Activated CD4-positive, alpha-beta T cell treated with anti-CD3 and anti-CD28 coated beads for 48 hours (primary cell): ENCODE data around the gene AP2A2.
A peak's percentile ranks its signal among the peaks of the same experiment; 100 is the strongest.

Experiments used
- DNase-seq: peaks from one replicate; pipeline ENCODE4 v3.0.0-alpha.2; 2020

AP2A2 gene

DNA sequence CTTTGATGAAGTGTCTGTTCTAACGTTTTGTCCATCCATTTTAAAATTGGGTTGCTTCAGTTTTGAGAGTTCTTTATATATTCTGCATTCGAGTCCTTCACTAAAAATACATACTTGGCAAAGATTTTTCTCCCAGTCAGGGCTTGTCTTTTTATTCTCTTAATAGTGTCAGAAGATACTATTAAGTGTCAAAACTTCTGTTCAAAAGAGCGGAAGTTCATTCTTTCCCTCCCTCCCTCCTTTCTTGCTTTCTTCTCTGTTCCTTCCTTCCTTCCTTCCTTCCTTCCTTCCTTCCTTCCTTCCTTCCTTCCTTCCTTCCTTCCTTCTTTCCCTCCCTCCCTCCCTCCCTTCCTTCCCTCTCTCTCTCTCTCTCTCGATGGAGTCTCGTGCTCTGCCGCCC is 118.5 kb downstream of the AP2A2 start:
- DNase-seq = no peak

- DNase-seq = no peak
These were observed 122.0 kb downstream of the AP2A2 start for GRCh38 chr11:1047595-1048156.

DNA sequence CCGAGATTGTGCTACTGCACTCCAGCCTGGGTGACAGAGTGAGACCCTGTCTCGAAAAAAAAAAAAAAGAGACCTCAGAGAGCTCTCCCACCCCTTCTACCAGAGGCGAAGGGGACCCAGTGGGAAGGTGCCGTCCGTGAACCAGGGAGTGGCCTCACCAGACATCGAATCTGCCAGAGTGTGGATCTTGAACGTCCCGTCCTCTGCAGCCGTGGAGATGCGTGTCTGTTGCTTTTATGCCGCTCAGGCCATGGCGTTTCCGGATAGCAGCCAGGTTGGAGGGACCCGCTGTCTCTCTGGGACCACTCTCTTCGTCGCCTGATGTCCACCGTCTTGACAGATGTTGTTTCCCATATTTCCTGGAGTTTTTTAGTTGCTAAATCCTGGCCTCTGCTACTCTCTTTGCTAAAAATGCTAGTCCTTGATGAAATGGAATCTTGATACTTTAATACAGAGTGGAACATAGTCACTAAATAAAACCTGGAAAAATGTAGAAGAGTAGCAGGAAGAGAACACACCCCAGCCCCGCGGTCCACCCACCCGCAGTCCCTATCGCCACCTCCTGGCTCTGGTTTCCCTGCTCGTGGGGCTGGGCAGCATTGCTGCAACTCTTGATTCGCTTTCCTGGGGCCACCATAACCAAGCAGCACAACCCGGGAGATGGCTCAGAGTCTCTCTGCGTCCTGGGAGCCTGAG is 122.9 kb downstream of the AP2A2 start:
- DNase-seq = no peak

GRCh38 chr11:1049071-1049405 is 123.4 kb downstream of the AP2A2 start:
- DNase-seq = no peak

DNA sequence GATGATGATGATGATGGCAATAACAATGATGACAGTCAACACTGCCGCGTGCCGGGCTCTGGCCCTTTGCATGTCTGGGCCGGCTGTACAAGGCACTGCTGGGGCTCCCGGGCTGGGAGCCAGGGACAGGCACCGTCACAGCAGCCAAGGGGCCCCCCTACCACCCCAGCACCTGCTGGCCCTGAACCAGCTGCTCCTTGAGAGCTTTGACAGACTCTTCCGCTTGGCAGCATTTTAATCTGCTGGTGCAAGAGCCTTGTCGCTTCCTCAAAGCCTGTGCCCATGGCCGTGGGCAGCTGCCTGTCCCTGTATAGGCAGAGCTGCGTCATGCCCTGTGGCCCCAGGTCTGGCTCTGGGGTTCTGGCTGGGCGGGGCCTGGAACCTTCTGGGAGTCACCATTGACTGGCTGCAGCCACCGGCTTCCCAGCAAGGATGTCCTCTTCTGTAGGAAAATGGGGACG is 123.8 kb downstream of the AP2A2 start:
- no peak for DNase-seq

GRCh38 chr11:1049911-1050580 is 124.4 kb downstream of the AP2A2 start:
- DNase-seq = no peak

GRCh38 chr11:1050581-1051355 is 125.1 kb downstream of the AP2A2 start:
- DNase-seq = peak; percentile 84

- DNase-seq = no peak
These were observed 125.9 kb downstream of the AP2A2 start for GRCh38 chr11:1051356-1052132.

- DNase-seq = no peak
These were observed 126.7 kb downstream of the AP2A2 start for GRCh38 chr11:1052133-1053011.

DNA sequence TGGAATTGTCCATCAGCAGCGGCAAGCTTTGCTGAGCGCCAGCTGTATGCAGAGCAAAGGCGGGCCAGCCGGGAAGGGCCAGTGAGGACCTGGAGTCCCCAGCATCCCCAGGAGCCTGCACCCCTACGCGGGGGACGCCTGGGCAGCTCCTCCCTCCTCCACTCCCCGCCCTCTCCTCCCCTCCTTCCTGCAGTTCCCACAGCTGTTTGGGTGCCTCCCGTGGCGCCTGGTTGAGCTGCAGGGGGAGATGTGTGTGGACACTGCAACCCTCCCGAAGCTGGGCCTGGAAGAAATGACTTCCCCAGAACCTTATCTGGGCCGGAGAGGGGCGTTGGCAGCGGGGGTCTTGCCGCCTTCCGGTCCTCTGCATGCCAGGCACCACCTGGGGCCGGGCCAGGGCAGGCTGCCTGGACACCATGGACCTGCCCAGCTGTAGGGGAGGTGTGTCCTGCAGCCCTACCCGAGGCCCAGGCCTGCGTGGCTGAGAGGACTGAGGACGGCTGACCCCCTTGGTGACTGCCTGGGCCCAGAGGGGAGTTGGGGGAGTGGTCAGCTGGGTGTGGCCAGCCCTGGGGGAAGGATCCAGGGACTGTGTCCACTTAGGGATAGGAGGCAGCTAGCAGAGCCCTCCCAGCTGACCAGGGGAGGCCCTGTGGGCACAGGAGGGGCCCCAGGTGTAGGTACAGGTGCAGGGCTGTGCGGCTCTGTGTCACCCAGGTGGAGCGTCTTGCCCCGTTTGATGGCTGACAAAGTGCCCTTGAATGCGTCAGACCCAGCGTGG is 127.6 kb downstream of the AP2A2 start:
- DNase-seq = no peak

DNA sequence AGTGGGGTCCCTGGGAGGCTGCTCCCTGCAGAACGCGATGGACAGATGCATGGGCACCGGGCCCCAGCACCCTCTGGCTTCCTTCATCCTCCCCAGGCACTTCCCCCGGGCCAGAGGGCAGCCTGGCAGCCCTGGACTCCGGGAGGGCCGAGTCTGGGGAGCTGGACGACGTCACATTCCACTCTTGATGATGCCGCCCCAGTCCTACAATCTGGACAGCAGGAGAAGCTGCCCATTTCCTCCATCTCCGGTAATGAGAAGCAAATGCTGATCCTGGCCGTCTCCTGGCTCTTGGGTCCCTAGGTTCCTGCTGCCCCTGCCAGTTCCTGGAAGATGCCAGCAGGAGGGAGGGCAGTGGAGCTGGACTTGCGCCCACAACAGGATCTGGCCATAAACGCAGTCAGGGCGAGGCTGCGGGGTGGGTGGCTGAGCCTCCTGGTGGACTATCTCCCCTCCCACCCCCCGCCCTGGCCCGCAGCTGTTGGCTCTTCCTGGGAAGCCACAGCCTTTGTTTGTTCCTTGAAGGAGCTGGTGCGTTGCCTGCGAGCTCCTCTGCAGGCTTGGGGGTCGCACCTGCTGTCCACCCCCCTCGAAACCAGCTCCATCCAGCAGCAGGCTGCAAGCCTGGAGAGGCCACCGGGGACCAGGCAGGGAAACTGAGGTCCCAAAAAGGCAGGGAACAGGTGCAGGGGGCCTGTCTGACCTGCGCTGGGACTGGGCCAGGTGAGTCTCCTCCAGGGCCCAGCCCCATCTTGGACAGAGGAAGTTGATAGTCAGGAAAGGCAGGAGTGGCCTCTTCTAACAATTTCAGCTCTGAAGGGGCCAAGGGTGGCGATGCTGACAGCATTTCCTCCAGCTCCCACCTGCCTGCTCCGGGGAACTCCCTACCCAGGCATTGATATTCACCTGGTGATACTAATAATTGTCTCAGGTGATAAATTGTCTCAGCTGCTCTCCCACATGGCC is 128.8 kb downstream of the AP2A2 start:
- no peak for DNase-seq

DNA sequence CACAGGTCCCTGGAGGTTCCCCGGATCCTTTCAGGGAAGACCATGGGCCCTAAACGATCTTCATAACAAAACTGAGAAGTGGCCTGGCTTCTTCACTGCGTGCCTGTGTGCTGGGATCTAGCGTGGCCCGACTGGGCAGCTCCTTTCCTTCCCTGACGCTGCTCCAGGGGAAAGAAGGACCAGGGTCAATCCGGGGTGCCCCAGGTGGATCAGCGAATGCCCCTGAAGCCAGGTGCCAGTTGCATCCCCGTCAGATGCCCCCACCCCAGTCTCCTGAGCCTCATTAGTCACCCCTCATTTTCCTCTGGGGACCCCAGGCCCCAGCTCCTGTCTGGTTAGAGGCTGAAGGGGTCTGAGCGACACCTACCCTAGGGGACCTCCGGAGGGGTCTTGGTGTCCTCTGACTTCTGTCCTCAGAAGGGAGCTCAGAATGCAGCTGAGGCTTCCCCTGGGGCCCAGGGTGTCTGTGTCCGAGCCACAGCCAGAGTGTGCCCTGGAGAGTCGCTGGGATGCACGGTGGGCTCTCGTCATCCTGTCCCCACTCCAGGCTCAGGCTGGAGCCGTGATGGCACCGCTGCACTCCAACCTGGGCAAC is 129.5 kb downstream of the AP2A2 start:
- DNase-seq = no peak

GRCh38 chr11:1055990-1056771 is 130.5 kb downstream of the AP2A2 start:
- DNase-seq = no peak

DNA sequence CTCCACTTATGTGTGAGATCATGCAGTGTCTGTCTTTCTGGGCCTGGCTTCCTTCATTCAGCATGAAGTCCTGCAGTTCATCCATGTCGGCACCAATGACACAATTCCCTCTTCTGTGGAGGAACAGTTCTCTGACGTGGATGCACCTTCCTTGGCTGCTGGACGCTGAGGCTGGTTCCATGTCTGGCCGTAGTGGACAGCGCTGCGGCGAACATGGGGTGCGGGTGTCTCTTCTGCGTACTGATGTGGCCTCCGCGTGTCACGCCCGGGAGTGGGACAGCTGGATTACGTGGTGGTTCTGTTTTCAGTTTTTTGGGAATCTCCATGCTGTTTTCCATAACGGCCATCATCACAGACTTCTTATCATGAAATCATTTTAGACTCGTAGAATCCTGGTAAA is 132.1 kb downstream of the AP2A2 start:
- DNase-seq = no peak

- DNase-seq = no peak
These were observed 134.1 kb downstream of the AP2A2 start for GRCh38 chr11:1059759-1060158.

- no peak for DNase-seq
These were observed 134.7 kb downstream of the AP2A2 start for GRCh38 chr11:1060410-1060809.

GRCh38 chr11:1060852-1061616 is 135.4 kb downstream of the AP2A2 start:
- DNase-seq = no peak
